K562 (cell line): ENCODE data around the gene MYG1. TPM values are rescaled to one million over a fixed set of nuclear protein-coding genes. Genes with fewer than 3 reads are reported as not detected.

ENCODE experiments used
- CBX2 ChIP-seq: fragments of 200-600 bp; sonication (generic); IDR thresholded peaks from one replicate; pipeline ENCODE4 v1.6.1; 2012; ENCODE audit warnings: mild to moderate bottlenecking, low read length, inconsistent platforms; ENCODE audit not compliant: insufficient read depth, poor library complexity, severe bottlenecking
- E2F6 ChIP-seq, 2 experiments: IDR thresholded peaks; 2 replicates each; pipeline ENCODE4 v1.6.1; 2011; ENCODE audit warnings: borderline replicate concordance in 1 of 2, control low read depth in 1 of 2, low read depth in 1 of 2, low read length in 1 of 2, mild to moderate bottlenecking in 1 of 2, mixed read lengths in 1 of 2, moderate library complexity in 1 of 2; ENCODE audit not compliant: insufficient read depth in 1 of 2, insufficient read length in 1 of 2, poor library complexity in 1 of 2, severe bottlenecking in 1 of 2; ENCODE audit errors: extremely low read depth in 1 of 2
- FOS ChIP-seq: IDR thresholded peaks from 3 replicates; pipeline ENCODE4 v1.6.1; 2011; ENCODE audit not compliant: insufficient read length; ENCODE audit errors: extremely low read depth
- GABPA ChIP-seq: fragments of 200-800 bp; sonication (Bioruptor generic); conservative IDR thresholded peaks from 2 replicates; pipeline ENCODE4 v1.6.1; 2016; ENCODE audit warnings: low read depth, missing genetic modification characterization, missing compliant biosample characterization
- GABPB1 ChIP-seq: sonication (generic); formaldehyde crosslinking; IDR thresholded peaks from 2 replicates; pipeline ENCODE4 v1.8.0; 2022; ENCODE audit warnings: mild to moderate bottlenecking, missing genetic modification reagents
- HNRNPL ChIP-seq: fragments of 200-400 bp; formaldehyde crosslinking; IDR thresholded peaks from 2 replicates; pipeline ENCODE4 v1.6.1; 2017; ENCODE audit warnings: low read depth, mild to moderate bottlenecking, low read length
- HNRNPLL ChIP-seq: fragments of 200-400 bp; formaldehyde crosslinking; IDR thresholded peaks from 2 replicates; pipeline ENCODE4 v1.6.1; 2017; ENCODE audit warnings: low read length, low read depth, mild to moderate bottlenecking; ENCODE audit not compliant: poor library complexity, severe bottlenecking
- KAT7 ChIP-seq: sonication (generic); formaldehyde crosslinking; IDR thresholded peaks from 2 replicates; pipeline ENCODE4 v1.8.0; 2022; ENCODE audit warnings: missing genetic modification reagents, mild to moderate bottlenecking, borderline replicate concordance
- NCOA6 ChIP-seq: fragments of 450-650 bp; IDR thresholded peaks from 2 replicates; pipeline ENCODE4 v1.6.1; 2017; ENCODE audit warnings: mild to moderate bottlenecking
- PBX2 ChIP-seq, 2 experiments: IDR thresholded peaks in 1 of 2; conservative IDR thresholded peaks in 1 of 2; 2 replicates each; pipeline ENCODE4 v1.6.1; 2016; ENCODE audit warnings: low read depth in 2 of 2, mild to moderate bottlenecking in 1 of 2, missing compliant biosample characterization in 1 of 2, missing genetic modification characterization in 1 of 2, moderate library complexity in 1 of 2
- PKNOX1 ChIP-seq: fragments of 450-650 bp; IDR thresholded peaks from 2 replicates; pipeline ENCODE4 v1.6.1; 2016
- POLR2AphosphoS5 ChIP-seq: IDR thresholded peaks from 2 replicates; pipeline ENCODE4 v1.6.1; 2011; ENCODE audit warnings: mild to moderate bottlenecking, low read depth, low read length, moderate library complexity; ENCODE audit not compliant: control insufficient read depth, insufficient read depth
- WHSC1 ChIP-seq: IDR thresholded peaks from one replicate; pipeline ENCODE4 v1.6.1; 2012; ENCODE audit warnings: low read length, control low read depth, inconsistent platforms
- ZBTB11 ChIP-seq, 3 experiments: fragments of 200-800 bp in 1 of 3; fragments of 250-450 bp in 1 of 3; fragments of 450-650 bp in 1 of 3; sonication (Bioruptor Pico) in 1 of 3; sonication (Bioruptor generic) in 1 of 3; formaldehyde crosslinking in 1 of 3; IDR thresholded peaks; 2 replicates each; pipeline versions ENCODE4 v1.6.1 to v1.8.0; 2016 to 2022; ENCODE audit warnings: mild to moderate bottlenecking in 2 of 3, missing genetic modification characterization in 2 of 3, missing compliant biosample characterization in 1 of 3, moderate library complexity in 1 of 3
- ZNF174 ChIP-seq: fragments of 250-450 bp; sonication (Bioruptor Pico); IDR thresholded peaks from 2 replicates; pipeline ENCODE4 v1.4.0; 2020; ENCODE audit warnings: mild to moderate bottlenecking
- ZNF584 ChIP-seq: fragments of 200-800 bp; sonication (Bioruptor generic); IDR thresholded peaks from 2 replicates; pipeline ENCODE4 v1.6.1; 2016; ENCODE audit warnings: low read depth, mild to moderate bottlenecking, missing genetic modification characterization, missing compliant biosample characterization
- polyA plus RNA-seq, 8 experiments: library from polyadenylated mRNA; depleted of rRNA in 4 of 8; stranded (reverse) in 5 of 8; unstranded in 3 of 8; fragments of >200 nt; fragmentation: Nextera tagmentation in 2 of 8; fragmentation: Illumina TruSeq in 1 of 8; extraction: Ambion mirVana in 2 of 8; extraction: Trizol in 1 of 8; gene quantifications; 2 replicates each; pipeline versions ENCODE4 v1.2.1 to v1.2.3, GENCODE V29; 2011 to 2014; ENCODE audit warnings: inconsistent platforms in 1 of 8, missing spikeins in 1 of 8
- total RNA-seq, 7 experiments: library from RNA; depleted of rRNA in 6 of 7; stranded (reverse); fragments of >200 nt in 6 of 7; fragmentation: Illumina TruSeq in 2 of 7; extraction: Trizol in 2 of 7; gene quantifications; 2 replicates each; pipeline versions ENCODE4 v1.2.1 to v1.2.3, GENCODE V29; 2011 to 2021; ENCODE audit warnings: low replicate concordance in 1 of 7

The MYG1 gene
- total and polyA plus RNA-seq, 9 of the 15 experiments (the other 6 are each of a cell fraction or from before 2014, with no cell fraction given), result 0.45 to 5.6 (median 2.1) TPM

GRCh38 chr12:53324113-53324778 lies 24.8 kb downstream of the MYG1 start (continued):
- TF ChIP-seq ZBTB11 (CRISPR knock-in tag; IDR thresholded peaks at IDR 0.05) (peak in 1 of 3 experiments; percentile 63; a peak in 1 of 6 replicates), FOS (no peak), CBX2 (no peak), KAT7 (CRISPR knock-in tag) (peak; percentile 94; the same call in 1 of the 2 replicates), E2F6 (IDR thresholded peaks at IDR 0.05; ENCODE audit: borderline replicate concordance in 1 of 2, extremely low read depth in 1 of 2, insufficient read depth in 1 of 2, insufficient read length in 1 of 2, low read depth in 1 of 2, low read length in 1 of 2, poor library complexity in 1 of 2, severe bottlenecking in 1 of 2) (peak; percentile 23 to 73), ZNF174 (no peak), PKNOX1 (peak; percentile 94), PBX2 (CRISPR knock-in tag; IDR thresholded peaks at IDR 0.05; ENCODE audit: low read depth) (no peak; the same call in 1 of the 2 replicates), PBX2 (tag; conservative IDR thresholded peaks at IDR 0.05; ENCODE audit: low read depth) (peak; percentile 63), POLR2AphosphoS5 (no peak), HNRNPLL (peak; percentile 67), GABPA (tag) (peak; percentile 59), NCOA6 (no peak), ZNF584 (CRISPR knock-in tag) (no peak), HNRNPL (no peak), GABPB1 (peak; percentile 29; the same call in 1 of the 2 replicates), WHSC1 (no peak)
